ENCODE data around the gene PXYLP1.

GRCh38 chr3:141320399-141321108, 88.9 kb downstream of the PXYLP1 start:
- TF ChIP-seq CTCF (IDR thresholded peaks at IDR 0.05 in 4 of 5, conservative IDR thresholded peaks at IDR 0.05 in 1 of 5) (no peak), POLR2A (IDR thresholded peaks at IDR 0.05) (no peak)
